GM12878 (cell line): ENCODE results near the gene MIPOL1.

Experiments used
- CTCF ChIP-seq, 3 experiments: IDR thresholded peaks in 2 of 3; conservative IDR thresholded peaks in 1 of 3; 2 replicates each; pipeline ENCODE4 v1.5.1; 2011; ENCODE audit warnings: low read depth in 3 of 3, low read length in 3 of 3, mild to moderate bottlenecking in 3 of 3, control low read depth in 2 of 3, moderate library complexity in 2 of 3, inconsistent platforms in 1 of 3, mixed read lengths in 1 of 3; ENCODE audit not compliant: control insufficient read depth in 2 of 3, insufficient read depth in 1 of 3; ENCODE audit errors: extremely low read depth in 1 of 3
- EP300 ChIP-seq, 2 experiments: fragments of 150-350 bp in 1 of 2; IDR thresholded peaks; 2 replicates each; pipeline ENCODE4 v1.6.1; 2011 to 2012; ENCODE audit warnings: low read depth in 2 of 2, low read length in 2 of 2, borderline replicate concordance in 1 of 2, improper control_type of control experiment in 1 of 2, inconsistent platforms in 1 of 2; ENCODE audit not compliant: control insufficient read depth in 1 of 2
- JUND ChIP-seq: IDR thresholded peaks from 2 replicates; pipeline ENCODE4 v1.6.1; 2012; ENCODE audit warnings: low read depth, mild to moderate bottlenecking, low read length, improper control_type of control experiment, moderate library complexity
- NFIC ChIP-seq: IDR thresholded peaks from 2 replicates; pipeline ENCODE4 v1.6.1; 2012; ENCODE audit warnings: low read depth, mild to moderate bottlenecking, inconsistent platforms, low read length, moderate library complexity
- NR2C2 ChIP-seq: IDR thresholded peaks from 2 replicates; pipeline ENCODE4 v1.6.1; 2011; ENCODE audit warnings: borderline replicate concordance, low read depth; ENCODE audit not compliant: control insufficient read depth, insufficient read length
- NR2F1 ChIP-seq: fragments of 450-650 bp; conservative IDR thresholded peaks from 2 replicates; pipeline ENCODE4 v1.6.1; 2017; ENCODE audit warnings: mild to moderate bottlenecking
- SP1 ChIP-seq: IDR thresholded peaks from one replicate; pipeline ENCODE4 v1.6.1; 2011; ENCODE audit warnings: low read depth, low read length

GRCh38 chr14:37483672-37484071 lies 285.9 kb downstream of the MIPOL1 start:
- no peak for TF ChIP-seq CTCF (IDR thresholded peaks at IDR 0.05 in 2 of 3, conservative IDR thresholded peaks at IDR 0.05 in 1 of 3; ENCODE audit: control insufficient read depth in 2 of 3, extremely low read depth in 1 of 3, insufficient read depth in 1 of 3, low read depth in 3 of 3, low read length in 3 of 3)
- no peak for TF ChIP-seq JUND
- no peak for TF ChIP-seq SP1
- no peak for TF ChIP-seq NFIC
- TF ChIP-seq NR2F1: no peak
- TF ChIP-seq NR2C2: no peak
- TF ChIP-seq EP300 (IDR thresholded peaks at IDR 0.05; ENCODE audit: borderline replicate concordance in 1 of 2, control insufficient read depth in 1 of 2, low read depth in 2 of 2, low read length in 2 of 2): no peak
